ENCODE data around the gene SLFN12. TPM values are rescaled to one million over a fixed set of nuclear protein-coding genes. Genes with fewer than 3 reads are reported as not detected.

SLFN12 gene
- total RNA-seq, 1 donor from 2014 or later: 14.2 TPM

Other genes with a start within 250 kb of the SLFN12 start
- gene SLC35G3, start 238.1 kb downstream of the SLFN12 start, total RNA-seq: not detected in 2 replicates
- gene SLFN5, start 189.4 kb downstream of the SLFN12 start, total RNA-seq: 103 TPM in 2 replicates
- gene SLFN11, start 58.9 kb downstream of the SLFN12 start, total RNA-seq: 86.6 and 88.2 TPM in 2 replicates
- gene SLFN13, start 16.3 kb upstream of the SLFN12 start, total RNA-seq: 60.7 and 65.5 TPM in 2 replicates
- 105 and 106 TPM in 2 replicates for gene SLFN12L, start 105.2 kb upstream of the SLFN12 start, total RNA-seq
- not detected in 2 replicates for gene SLFN14, start 128.3 kb upstream of the SLFN12 start, total RNA-seq
- gene PEX12, start 146.1 kb upstream of the SLFN12 start, total RNA-seq: 3.8 and 4.0 TPM in 2 replicates
- gene AP2B1, start 154.8 kb upstream of the SLFN12 start, total RNA-seq: 211 and 213 TPM in 2 replicates

Data from T-helper 2 cell treated with Interferon-gamma antibody and Interleukin-4, amounts not matched to agents 100 ng/mL and 5 ng/mL, for 36 hours (primary cell).